H9 (cell line): Measurements from ENCODE around the gene ZFP14. TPM values are rescaled to one million over a fixed set of nuclear protein-coding genes. Genes with fewer than 3 reads are reported as not detected.

Experiments
- DNase-seq: peaks from one replicate; pipeline ENCODE4 v3.0.0-alpha.2; 2017
- H2AFZ ChIP-seq: one replicate; pipeline ENCODE4 v1.6.1; 2013; ENCODE audit warnings: mild to moderate bottlenecking, low read length, control low read depth, moderate library complexity
- H2AK5ac ChIP-seq: 2 replicates; pipeline ENCODE4 v1.6.1; 2013; ENCODE audit warnings: low read length, control low read depth, mixed read lengths; ENCODE audit not compliant: insufficient read length
- H2BK120ac ChIP-seq: one replicate; pipeline ENCODE4 v1.6.1; 2013; ENCODE audit warnings: low read depth, mild to moderate bottlenecking, low read length, control low read depth, inconsistent platforms; ENCODE audit not compliant: poor library complexity, severe bottlenecking
- H2BK12ac ChIP-seq: 2 replicates; pipeline ENCODE4 v1.6.1; 2013; ENCODE audit warnings: low read length, control low read depth, mixed read lengths, low read depth; ENCODE audit not compliant: insufficient read length
- H2BK15ac ChIP-seq: 2 replicates; pipeline ENCODE4 v1.6.1; 2013; ENCODE audit warnings: low read depth, low read length, control low read depth
- H2BK20ac ChIP-seq: one replicate; pipeline ENCODE4 v1.6.1; 2013; ENCODE audit warnings: low read depth, mild to moderate bottlenecking, low read length, control low read depth, inconsistent platforms; ENCODE audit not compliant: poor library complexity, severe bottlenecking
- H2BK5ac ChIP-seq: 2 replicates; pipeline ENCODE4 v1.6.1; 2013; ENCODE audit warnings: low read length, control low read depth, mixed read lengths; ENCODE audit not compliant: insufficient read length
- H3K14ac ChIP-seq: 2 replicates; pipeline ENCODE4 v1.6.1; 2013; ENCODE audit warnings: low read length, control low read depth; ENCODE audit not compliant: insufficient read depth
- H3K18ac ChIP-seq: 2 replicates; pipeline ENCODE4 v1.6.1; 2013; ENCODE audit warnings: low read depth, mild to moderate bottlenecking, mixed read lengths, low read length, control low read depth; ENCODE audit not compliant: insufficient read length
- H3K23ac ChIP-seq: 2 replicates; pipeline ENCODE4 v1.6.1; 2013; ENCODE audit warnings: low read length, control low read depth, mixed read lengths, low read depth; ENCODE audit not compliant: insufficient read length
- H3K23me2 ChIP-seq: 2 replicates; pipeline ENCODE4 v1.6.1; 2013; ENCODE audit warnings: low read depth, mild to moderate bottlenecking, mixed read lengths, low read length, control low read depth; ENCODE audit not compliant: insufficient read length, poor library complexity, severe bottlenecking
- H3K27ac ChIP-seq: 2 replicates; pipeline ENCODE4 v1.5.1; 2013; ENCODE audit warnings: low read length, control low read depth, mixed read lengths, low read depth; ENCODE audit not compliant: insufficient read length
- H3K27me3 ChIP-seq: 2 replicates; pipeline ENCODE4 v1.6.1; 2013; ENCODE audit warnings: low read length, control low read depth, inconsistent platforms; ENCODE audit not compliant: insufficient read depth
- H3K4ac ChIP-seq: 2 replicates; pipeline ENCODE4 v1.6.1; 2013; ENCODE audit warnings: low read depth, mild to moderate bottlenecking, control low read depth, inconsistent platforms, low read length, moderate library complexity
- H3K4me1 ChIP-seq: 2 replicates; pipeline ENCODE4 v1.6.1; 2013; ENCODE audit warnings: low read length, control low read depth, inconsistent platforms; ENCODE audit not compliant: insufficient read depth
- H3K4me2 ChIP-seq: 2 replicates; pipeline ENCODE4 v1.6.1; 2013; ENCODE audit warnings: low read length, control low read depth, mixed read lengths; ENCODE audit not compliant: insufficient read length, insufficient read depth
- H3K56ac ChIP-seq: 2 replicates; pipeline ENCODE4 v1.6.1; 2013; ENCODE audit warnings: low read depth, mild to moderate bottlenecking, mixed read lengths, low read length, control low read depth; ENCODE audit not compliant: insufficient read length
- H3K79me1 ChIP-seq: 2 replicates; pipeline ENCODE4 v1.6.1; 2013; ENCODE audit warnings: low read depth, mild to moderate bottlenecking, moderate library complexity, low read length, control low read depth, inconsistent platforms; ENCODE audit not compliant: insufficient read depth, poor library complexity, severe bottlenecking
- H3K79me2 ChIP-seq: 2 replicates; pipeline ENCODE4 v1.6.1; 2013; ENCODE audit warnings: low read length, control low read depth, inconsistent platforms; ENCODE audit not compliant: insufficient read depth
- H3K9ac ChIP-seq: 2 replicates; pipeline ENCODE4 v1.6.1; 2013; ENCODE audit warnings: low read length, control low read depth, mixed read lengths; ENCODE audit not compliant: insufficient read length; ENCODE audit errors: extremely low read depth
- H3K9me3 ChIP-seq: one replicate; pipeline ENCODE4 v1.6.1; 2013; ENCODE audit warnings: low read depth, low read length, inconsistent platforms; ENCODE audit not compliant: control insufficient read depth
- H3T11ph ChIP-seq: one replicate; pipeline ENCODE4 v1.6.1; 2013; ENCODE audit warnings: mild to moderate bottlenecking, low read length, control low read depth, inconsistent platforms
- H4K20me1 ChIP-seq: one replicate; pipeline ENCODE4 v1.6.1; 2013; ENCODE audit not compliant: control insufficient read depth, insufficient read length, insufficient read depth
- H4K5ac ChIP-seq: 2 replicates; pipeline ENCODE4 v1.6.1; 2013; ENCODE audit warnings: low read depth, mild to moderate bottlenecking, mixed read lengths, low read length, control low read depth; ENCODE audit not compliant: insufficient read length
- H4K8ac ChIP-seq: replicated peaks from 2 replicates; pipeline ENCODE4 v1.6.1; 2013; ENCODE audit warnings: low read length, control low read depth, mixed read lengths, low read depth; ENCODE audit not compliant: insufficient read length
- H4K91ac ChIP-seq: 2 replicates; pipeline ENCODE4 v1.6.1; 2013; ENCODE audit warnings: low read depth, mild to moderate bottlenecking, moderate library complexity, mixed read lengths, low read length, control low read depth; ENCODE audit not compliant: insufficient read length
- H3K27ac Mint-ChIP-seq, 3 experiments: 2 replicates in 2 of 3; 3 replicates in 1 of 3; pipeline ENCODE4 v1.8.0; 2020 to 2021; ENCODE audit warnings: mixed read lengths in 3 of 3, mild to moderate bottlenecking in 1 of 3, moderate library complexity in 1 of 3
- H3K27me3 Mint-ChIP-seq: 2 replicates; pipeline ENCODE4 v1.8.0; 2021; ENCODE audit warnings: low read depth, mild to moderate bottlenecking, moderate library complexity, mixed read lengths
- H3K36me3 Mint-ChIP-seq, 3 experiments: 2 replicates in 2 of 3; 3 replicates in 1 of 3; pipeline ENCODE4 v1.8.0; 2020 to 2021; ENCODE audit warnings: low read depth in 3 of 3, mixed read lengths in 3 of 3; ENCODE audit not compliant: insufficient read depth in 1 of 3
- H3K4me1 Mint-ChIP-seq, 2 experiments: 2 replicates each; pipeline ENCODE4 v1.8.0; 2020; ENCODE audit warnings: mixed read lengths in 2 of 2
- H3K4me3 Mint-ChIP-seq, 2 experiments: 2 replicates in 1 of 2; 3 replicates in 1 of 2; pipeline ENCODE4 v1.8.0; 2020 to 2021; ENCODE audit warnings: mild to moderate bottlenecking in 2 of 2, mixed read lengths in 2 of 2, moderate library complexity in 1 of 2
- H3K9me3 Mint-ChIP-seq, 2 experiments: 2 replicates in 1 of 2; 3 replicates in 1 of 2; pipeline ENCODE4 v1.8.0; 2020; ENCODE audit warnings: mild to moderate bottlenecking in 2 of 2, mixed read lengths in 2 of 2, moderate library complexity in 1 of 2
- CTCF ChIP-seq: fragments of 200-600 bp; sonication (generic); conservative IDR thresholded peaks from 3 replicates; pipeline ENCODE4 v1.8.0; 2021; ENCODE audit warnings: antibody characterized with exemption, mild to moderate bottlenecking
- WGBS: extraction: QIAGEN DNeasy Blood & Tissue Kit; methylation state at CpG from one replicate; pipeline ENCODE4 v1.1.7; 2013; ENCODE audit warnings: missing lambda C conversion rate, low lambda C conversion rate, mixed read lengths; ENCODE audit not compliant: insufficient read length; ENCODE audit errors: extremely low coverage; 5-methylcytosine and 5-hydroxymethylcytosine counted together
- total RNA-seq: library from RNA; stranded (reverse); gene quantifications from 2 replicates; pipeline ENCODE4 v1.2.1, GENCODE V29; 2021

The ZFP14 gene
- total RNA-seq, 1 experiment from 2014 or later, result 4.5 TPM

GRCh38 chr19:36392916-36393673, 14.1 kb upstream of the ZFP14 start:
- H4K5ac ChIP-seq, result no peak overlapping the region
- H3K4me1 Mint-ChIP-seq, result no peaks in the 10 kb centered on the region
- H2BK15ac ChIP-seq, result no peak overlapping the region
- no peaks in the 10 kb centered on the region for H4K20me1 ChIP-seq
- H2BK5ac ChIP-seq, result no peak overlapping the region
- H3T11ph ChIP-seq, result no peak overlapping the region
- H3K14ac ChIP-seq, result no peak overlapping the region
- H3K18ac ChIP-seq, result no peak overlapping the region
- H3K9me3 Mint-ChIP-seq, result peaks cover 75 to 76% of the 10 kb centered on the region in 2 experiments
- H2AFZ ChIP-seq, result no peak overlapping the region
- H3K4me3 Mint-ChIP-seq, result no peak overlapping the region
- H3K4me1 ChIP-seq, result no peaks in the 10 kb centered on the region
- H4K91ac ChIP-seq, result no peak overlapping the region
- no CpG with 5 or more reads among the region's 11 CpGs for WGBS
- DNase-seq, result no peak
- no peak overlapping the region for H4K8ac ChIP-seq
- no peak for TF ChIP-seq CTCF
- H3K27me3 Mint-ChIP-seq, result peaks cover 2% of the 10 kb centered on the region
- H3K4me2 ChIP-seq, result no peak overlapping the region
- H3K4ac ChIP-seq, result no peak overlapping the region
- H3K79me2 ChIP-seq, result peaks cover 1% of the 10 kb centered on the region; the same call in 1 of the 2 replicates
- H3K56ac ChIP-seq, result no peak overlapping the region
- H2BK20ac ChIP-seq, result no peak overlapping the region
- H3K27ac ChIP-seq, result no peak overlapping the region
- no peak overlapping the region for H2BK120ac ChIP-seq
- H3K79me1 ChIP-seq, result no peaks in the 10 kb centered on the region
- no peak overlapping the region for H3K9ac ChIP-seq
- no peak overlapping the region for H2AK5ac ChIP-seq
- peaks cover 59% of the 10 kb centered on the region for H3K9me3 ChIP-seq
- H3K36me3 Mint-ChIP-seq, result peaks cover 73 to 86% (median 82%) of the 10 kb centered on the region in 3 experiments
- peak overlapping the region in 1 of 3 experiments; percentile 37; a peak in 1 of 7 replicates for H3K27ac Mint-ChIP-seq
- H3K23me2 ChIP-seq, result no peaks in the 10 kb centered on the region
- H3K23ac ChIP-seq, result no peak overlapping the region
- no peak overlapping the region for H2BK12ac ChIP-seq
- no peaks in the 10 kb centered on the region for H3K27me3 ChIP-seq
